Subcutaneous adipose tissue (tissue), 4 donors: ENCODE data around the gene MPL. TPM values are rescaled to one million over a fixed set of nuclear protein-coding genes. Genes with fewer than 3 reads are reported as not detected.

ENCODE experiments used
- CTCF ChIP-seq: fragments of 450-650 bp; IDR thresholded peaks from one replicate; pipeline ENCODE4 v1.5.1; 2016; ENCODE audit warnings: low read depth, mild to moderate bottlenecking, control low read depth, antibody characterized with exemption, moderate library complexity
- total RNA-seq, 4 donors: library from RNA; depleted of rRNA; stranded (reverse); fragments of >200 nt; gene quantifications; one replicate each; pipeline ENCODE4 v1.1.0, GENCODE V29; 2016

MPL gene
- total RNA-seq, 4 donors from 2014 or later: 0.38 TPM; not detected in 3

- no peak for TF ChIP-seq CTCF
These were observed 34.7 kb upstream of the MPL start for GRCh38 chr1:43302721-43303470.

- TF ChIP-seq CTCF: no peak
These were observed 33.9 kb upstream of the MPL start for GRCh38 chr1:43303471-43304313.

- TF ChIP-seq CTCF: no peak
These were observed 33.3 kb upstream of the MPL start for GRCh38 chr1:43304314-43304681.

GRCh38 chr1:43304771-43305300, 32.8 kb upstream of the MPL start:
- TF ChIP-seq CTCF: no peak

GRCh38 chr1:43305461-43305860, 32.2 kb upstream of the MPL start:
- TF ChIP-seq CTCF: no peak

GRCh38 chr1:43305926-43306687, 31.5 kb upstream of the MPL start:
- TF ChIP-seq CTCF: no peak
